ENCODE results near the gene SPDYE6. TPM values are rescaled to one million over a fixed set of nuclear protein-coding genes. Genes with fewer than 3 reads are reported as not detected.
A peak's percentile ranks its signal among the peaks of the same experiment; 100 is the strongest.

SPDYE6 gene
- total RNA-seq, 4 donors from 2014 or later: not detected

DNA sequence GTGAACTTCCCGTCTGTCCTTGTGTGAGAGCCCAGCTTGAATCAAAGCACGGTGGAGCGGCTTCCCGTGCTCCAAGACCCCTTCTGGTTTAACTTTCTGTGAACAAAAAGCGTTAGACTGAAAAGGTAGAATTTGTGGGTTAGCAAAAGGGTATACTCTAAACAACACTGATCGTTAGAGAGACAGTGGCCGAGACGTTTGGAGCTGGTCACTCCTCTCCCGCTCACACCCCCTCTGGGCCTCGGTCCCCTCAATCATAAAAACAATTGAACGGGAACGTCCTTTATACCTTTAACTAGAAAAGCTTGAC is 40.4 kb upstream of the SPDYE6 start:
- Histone ChIP-seq H3K4me3 (peak overlapping the region; percentile 56 to 97 (median 80)), H3K27me3 (no peaks in the 10 kb centered on the region), H3K36me3 (peaks cover 0 to 40% (median 9%) of the 10 kb centered on the region in 3 donors), H3K27ac (peak overlapping the region; percentile 79 to 88 (median 84)), H3K9me3 (no peaks in the 10 kb centered on the region), H3K4me1 (peaks cover 0 to 22% (median 7%) of the 10 kb centered on the region in 4 donors)
- TF ChIP-seq POLR2A (IDR thresholded peaks at IDR 0.05) (no peak), EP300 (IDR thresholded peaks at IDR 0.05) (no peak)
- TF ChIP-seq, protein P1, sequence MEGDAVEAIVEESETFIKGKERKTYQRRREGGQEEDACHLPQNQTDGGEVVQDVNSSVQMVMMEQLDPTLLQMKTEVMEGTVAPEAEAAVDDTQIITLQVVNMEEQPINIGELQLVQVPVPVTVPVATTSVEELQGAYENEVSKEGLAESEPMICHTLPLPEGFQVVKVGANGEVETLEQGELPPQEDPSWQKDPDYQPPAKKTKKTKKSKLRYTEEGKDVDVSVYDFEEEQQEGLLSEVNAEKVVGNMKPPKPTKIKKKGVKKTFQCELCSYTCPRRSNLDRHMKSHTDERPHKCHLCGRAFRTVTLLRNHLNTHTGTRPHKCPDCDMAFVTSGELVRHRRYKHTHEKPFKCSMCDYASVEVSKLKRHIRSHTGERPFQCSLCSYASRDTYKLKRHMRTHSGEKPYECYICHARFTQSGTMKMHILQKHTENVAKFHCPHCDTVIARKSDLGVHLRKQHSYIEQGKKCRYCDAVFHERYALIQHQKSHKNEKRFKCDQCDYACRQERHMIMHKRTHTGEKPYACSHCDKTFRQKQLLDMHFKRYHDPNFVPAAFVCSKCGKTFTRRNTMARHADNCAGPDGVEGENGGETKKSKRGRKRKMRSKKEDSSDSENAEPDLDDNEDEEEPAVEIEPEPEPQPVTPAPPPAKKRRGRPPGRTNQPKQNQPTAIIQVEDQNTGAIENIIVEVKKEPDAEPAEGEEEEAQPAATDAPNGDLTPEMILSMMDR (IDR thresholded peaks at IDR 0.05): no peak
- DNase-seq (ENCODE audit: low spot score in 2 of 2): no peak
- WGBS, 2 donors: 0% methylated on average over 12 of the region's 12 CpGs

DNA sequence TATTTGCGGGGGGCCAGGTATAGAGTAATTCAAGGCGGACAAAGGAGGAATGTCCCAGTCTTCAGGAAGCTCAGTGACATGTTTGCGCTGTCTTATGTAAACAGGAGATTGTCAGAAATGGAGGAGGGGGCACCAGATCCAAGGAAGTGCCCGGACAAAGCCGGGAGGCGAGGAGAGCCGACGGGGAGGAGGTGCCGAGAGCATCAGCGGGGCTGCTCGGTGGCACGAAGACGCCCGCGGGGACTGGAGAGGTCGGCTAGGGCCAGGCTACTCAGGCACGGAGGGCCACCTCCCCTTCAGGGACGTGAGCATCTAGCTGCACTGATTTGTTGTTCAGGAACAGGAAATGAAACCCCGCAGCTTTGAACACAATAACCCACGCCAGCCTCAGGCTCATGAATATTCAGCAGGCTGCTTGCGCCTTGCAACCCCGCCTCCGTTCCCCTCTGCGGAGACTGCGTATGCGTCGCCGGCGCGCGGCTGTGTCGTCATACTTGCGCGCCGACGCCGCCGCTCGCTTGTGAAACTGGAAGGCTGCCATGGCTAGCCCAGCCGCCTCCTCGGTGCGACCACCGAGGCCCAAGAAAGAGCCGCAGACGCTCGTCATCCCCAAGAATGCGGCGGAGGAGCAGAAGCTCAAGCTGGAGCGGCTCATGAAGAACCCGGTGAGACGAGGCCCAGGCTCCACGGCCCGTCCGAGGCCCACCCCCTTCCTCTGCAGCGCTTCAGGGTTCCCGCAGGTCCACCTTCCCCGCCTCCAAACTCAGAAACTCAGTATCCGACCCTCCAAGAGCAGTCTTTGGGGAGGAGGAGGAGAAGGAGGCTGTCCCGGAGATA is 39.8 kb upstream of the SPDYE6 start, which contains the start of gene PRKRIP1:
Gene PRKRIP1 (plus strand): TSS at position 491 of the 837 bp plus-strand sequence. CDS start 49 bp downstream, at position 540.
- TF ChIP-seq POLR2A (IDR thresholded peaks at IDR 0.05) (peak; percentile 23 to 41), EP300 (IDR thresholded peaks at IDR 0.05) (peak; percentile 57 to 87)
- TF ChIP-seq, protein P1 (IDR thresholded peaks at IDR 0.05): no peak
- Histone ChIP-seq H3K27me3 (no peaks in the 10 kb centered on the region), H3K9me3 (no peaks in the 10 kb centered on the region), H3K27ac (peak within 1 kb of the TSS; percentile 79 to 88 (median 84)), H3K4me1 (peaks cover 0 to 22% (median 7%) of the 10 kb centered on the region in 4 donors), H3K36me3 (peaks cover 0 to 36% (median 9%) of the 10 kb centered on the region in 3 donors), H3K4me3 (peak within 1 kb of the TSS; percentile 56 to 97 (median 80))
- DNase-seq (ENCODE audit: low spot score in 2 of 2): peak; percentile 66
- WGBS, 2 donors: 0% methylated on average over 41 to 45 of the region's 59 CpGs

DNA sequence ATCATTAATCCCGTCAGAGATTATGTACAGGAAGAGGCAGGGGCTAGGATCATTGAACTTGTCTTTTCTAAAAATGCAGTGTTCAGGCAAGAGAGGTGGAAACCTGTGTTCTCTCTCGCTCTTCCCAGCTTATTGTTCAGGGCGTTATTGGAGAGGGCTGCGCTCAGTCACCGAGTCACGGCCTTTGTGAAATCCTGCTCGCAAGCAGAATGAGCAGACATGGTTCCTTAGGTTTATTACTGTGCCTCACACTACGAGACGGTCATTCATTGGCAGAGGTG is 39.3 kb upstream of the SPDYE6 start:
- TF ChIP-seq POLR2A (IDR thresholded peaks at IDR 0.05): no peak
- TF ChIP-seq, protein P1 (IDR thresholded peaks at IDR 0.05): no peak
- TF ChIP-seq EP300 (IDR thresholded peaks at IDR 0.05): no peak
- peaks cover 0 to 25% (median 7%) of the 10 kb centered on the region in 4 donors for H3K4me1 ChIP-seq
- H3K27me3 ChIP-seq: no peaks in the 10 kb centered on the region
- H3K36me3 ChIP-seq: peaks cover 0 to 31% (median 9%) of the 10 kb centered on the region in 3 donors
- H3K9me3 ChIP-seq: no peaks in the 10 kb centered on the region
- H3K4me3 ChIP-seq: peak overlapping the region; percentile 56 to 97 (median 80)
- H3K27ac ChIP-seq: peak overlapping the region; percentile 77 to 88 (median 84)
- 8% methylated on average over 9 of the region's 9 CpGs for WGBS, 2 donors
- no peak for DNase-seq (ENCODE audit: low spot score in 2 of 2)

DNA sequence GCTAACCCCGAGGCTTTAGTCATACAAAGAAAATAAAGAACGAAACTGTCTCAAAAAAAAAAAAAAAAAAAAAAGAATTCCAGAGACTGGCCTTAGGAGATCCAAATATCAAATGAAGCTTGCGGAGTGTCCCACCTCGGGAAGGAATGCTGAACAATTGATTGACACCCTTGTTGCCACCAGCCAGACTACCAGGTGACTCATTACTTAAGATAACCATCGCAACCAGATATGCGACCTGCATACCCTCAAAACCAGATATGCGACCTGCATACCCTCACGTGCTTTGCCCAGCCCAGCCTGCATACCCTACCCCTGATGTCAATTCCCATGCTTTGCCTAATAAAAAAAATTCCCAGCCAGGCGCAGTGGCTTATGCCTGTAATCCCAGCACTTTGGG is 37.2 kb upstream of the SPDYE6 start:
- DNase-seq (ENCODE audit: low spot score in 2 of 2): no peak
- peaks cover 0 to 24% (median 0%) of the 10 kb centered on the region in 3 donors for H3K36me3 ChIP-seq
- H3K4me1 ChIP-seq: peaks cover 0 to 25% (median 7%) of the 10 kb centered on the region in 4 donors
- H3K27me3 ChIP-seq: no peaks in the 10 kb centered on the region
- no peak overlapping the region for H3K27ac ChIP-seq
- H3K9me3 ChIP-seq: no peaks in the 10 kb centered on the region
- TF ChIP-seq, protein P1 (IDR thresholded peaks at IDR 0.05): no peak
- TF ChIP-seq EP300 (IDR thresholded peaks at IDR 0.05): no peak
- no peak for TF ChIP-seq POLR2A (IDR thresholded peaks at IDR 0.05)
- WGBS, 2 donors: 85 to 86% methylated on average over 9 of the region's 9 CpGs
- no peak overlapping the region for H3K4me3 ChIP-seq

DNA sequence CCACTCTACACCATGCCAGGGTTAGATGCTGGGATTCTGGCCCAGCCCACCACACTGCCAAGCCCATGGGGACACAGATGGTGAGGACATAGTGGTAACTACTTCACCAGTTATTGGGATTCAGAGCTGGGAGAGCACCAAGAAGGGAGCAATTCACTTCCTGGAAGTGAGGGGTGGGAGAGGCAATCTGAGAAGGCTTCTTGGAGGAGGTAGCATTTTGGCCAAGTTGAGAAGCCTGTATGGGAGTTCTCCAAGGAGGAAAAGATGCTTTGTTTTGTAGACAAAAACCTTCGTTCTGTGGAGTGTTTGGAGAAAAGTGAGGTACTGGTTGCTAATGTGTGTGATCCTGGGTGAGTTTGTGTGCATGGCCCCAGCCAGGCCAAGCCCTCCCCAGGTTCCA is 36.1 kb upstream of the SPDYE6 start:
- peaks cover 0 to 30% (median 0%) of the 10 kb centered on the region in 3 donors for H3K36me3 ChIP-seq
- H3K9me3 ChIP-seq: no peaks in the 10 kb centered on the region
- DNase-seq (ENCODE audit: low spot score in 2 of 2): no peak
- TF ChIP-seq EP300 (IDR thresholded peaks at IDR 0.05) (no peak), POLR2A (IDR thresholded peaks at IDR 0.05) (no peak)
- TF ChIP-seq, protein P1 (IDR thresholded peaks at IDR 0.05): no peak
- H3K4me3 ChIP-seq: no peak overlapping the region
- peaks cover 0 to 15% (median 5%) of the 10 kb centered on the region in 4 donors for H3K4me1 ChIP-seq
- H3K27ac ChIP-seq: no peak overlapping the region
- H3K27me3 ChIP-seq: no peaks in the 10 kb centered on the region
- WGBS, 2 donors: 96 to 100% methylated on average over 1 of the region's 1 CpG
